HPDE6-E6E7 (cell line): ENCODE measurements around the gene BTRC.
A peak's percentile ranks its signal among the peaks of the same experiment; 100 is the strongest.

Experiments
- DNase-seq: peaks from one replicate; pipeline ENCODE4 v3.0.0; 2011; ENCODE audit warnings: missing footprints; ENCODE audit errors: extremely low spot score

BTRC gene

GRCh38 chr10:101444058-101444898, 90.3 kb downstream of the BTRC start:
- DNase-seq: no peak

DNA sequence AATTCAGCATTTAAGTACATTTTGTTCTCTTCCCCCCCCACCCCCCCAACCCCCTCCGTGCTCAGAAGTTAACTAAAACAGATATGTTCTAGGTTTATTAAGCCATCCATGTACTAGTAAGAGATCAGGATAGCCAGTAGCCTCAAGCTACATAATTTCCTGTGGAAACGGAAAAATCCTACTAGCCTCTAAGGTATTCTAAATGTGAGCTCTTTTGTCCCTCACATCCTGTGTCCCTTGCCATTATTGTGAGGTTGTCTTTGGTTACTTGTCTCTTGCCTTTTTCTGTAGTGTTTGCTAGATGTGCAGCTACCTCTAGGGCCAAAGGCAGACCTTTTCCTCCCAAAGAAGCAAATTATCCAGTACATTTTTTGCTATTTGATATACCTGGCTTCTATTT, 92.1 kb downstream of the BTRC start:
- no peak for DNase-seq

DNA sequence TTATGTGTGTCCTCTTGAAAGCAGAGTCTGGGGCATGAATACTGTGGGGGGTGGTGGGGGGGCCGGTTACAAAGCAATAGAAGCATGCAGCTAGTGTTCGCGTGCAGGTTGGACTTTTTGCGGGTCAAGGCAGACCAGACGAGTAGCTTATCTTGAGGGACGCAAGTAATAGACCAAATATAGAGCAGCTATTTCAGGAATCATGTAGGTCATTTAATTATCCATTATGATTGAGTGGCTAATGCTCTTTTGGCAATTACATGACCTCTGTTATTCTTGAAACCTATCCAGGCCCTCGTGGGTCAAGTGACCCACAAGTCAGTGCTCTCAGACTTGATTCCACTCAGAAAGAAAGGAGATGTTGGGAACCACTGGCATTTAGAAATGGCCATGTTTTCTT, 93.0 kb downstream of the BTRC start:
- no peak for DNase-seq

DNA sequence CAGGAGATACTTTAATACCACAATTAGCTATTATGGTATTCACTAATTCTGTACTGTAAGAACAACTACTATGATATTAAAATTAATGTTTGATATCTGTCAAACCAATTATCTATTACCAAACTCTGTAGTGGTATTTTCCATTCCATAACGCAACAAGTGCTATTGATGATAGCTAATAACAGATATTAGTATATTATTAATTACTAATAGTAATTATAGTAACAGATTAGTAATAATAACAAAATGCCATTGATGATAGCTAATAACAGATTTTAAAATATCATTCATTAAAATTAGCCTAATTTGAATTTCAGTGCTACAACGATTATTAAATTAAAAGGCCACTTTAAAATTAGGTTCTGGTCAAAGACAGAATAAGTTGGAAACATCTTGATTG, 93.5 kb downstream of the BTRC start:
- no peak for DNase-seq

- DNase-seq: no peak
Measured at GRCh38 chr10:101450277-101451080, 96.5 kb downstream of the BTRC start.

GRCh38 chr10:101451261-101451660, 97.3 kb downstream of the BTRC start:
- DNase-seq: no peak

- DNase-seq: no peak
Measured at GRCh38 chr10:101451667-101452069, 97.7 kb downstream of the BTRC start.

DNA sequence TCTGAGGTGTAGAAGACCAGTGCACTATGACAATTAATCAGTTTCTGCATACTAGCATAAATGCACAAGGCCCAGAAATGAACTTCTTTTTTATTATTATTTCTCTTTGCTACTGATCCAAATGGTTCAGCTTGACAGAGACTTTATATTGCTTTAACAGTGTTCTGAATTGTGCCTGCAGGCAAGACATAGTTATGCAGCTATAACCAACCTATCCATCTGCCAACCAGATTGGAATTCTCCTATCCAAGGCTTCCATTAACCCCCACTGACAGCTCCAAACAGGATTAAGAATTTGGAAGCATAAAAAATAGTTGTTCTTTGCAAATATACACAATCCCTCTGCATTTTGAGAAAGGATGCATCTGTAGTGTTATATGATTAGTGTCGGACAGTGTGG, 98.2 kb downstream of the BTRC start:
- no peak for DNase-seq

- DNase-seq: no peak
Measured at GRCh38 chr10:101452593-101452992, 98.6 kb downstream of the BTRC start.

DNA sequence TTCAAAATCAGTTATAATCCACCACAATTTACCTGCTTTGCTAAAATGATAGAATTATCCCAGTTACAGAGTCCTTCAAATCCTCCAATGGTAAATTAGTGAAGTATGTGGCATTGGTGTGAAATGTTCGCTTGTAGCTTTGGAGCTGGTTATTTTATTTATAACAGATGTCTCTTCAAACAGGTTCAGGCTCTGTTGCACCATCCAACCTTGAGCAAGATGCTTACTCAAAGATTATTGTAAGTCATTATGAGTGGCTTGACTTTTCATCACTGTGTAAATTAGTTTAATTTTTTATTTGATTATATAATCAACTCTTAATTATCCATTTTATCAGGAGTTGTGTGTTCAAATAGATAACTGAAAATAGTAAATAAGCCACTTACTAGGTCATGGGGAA, 99.4 kb downstream of the BTRC start:
- no peak for DNase-seq

- no peak for DNase-seq
Measured at GRCh38 chr10:101453791-101454718, 100.1 kb downstream of the BTRC start.

GRCh38 chr10:101458869-101459268, 104.9 kb downstream of the BTRC start:
- no peak for DNase-seq

DNA sequence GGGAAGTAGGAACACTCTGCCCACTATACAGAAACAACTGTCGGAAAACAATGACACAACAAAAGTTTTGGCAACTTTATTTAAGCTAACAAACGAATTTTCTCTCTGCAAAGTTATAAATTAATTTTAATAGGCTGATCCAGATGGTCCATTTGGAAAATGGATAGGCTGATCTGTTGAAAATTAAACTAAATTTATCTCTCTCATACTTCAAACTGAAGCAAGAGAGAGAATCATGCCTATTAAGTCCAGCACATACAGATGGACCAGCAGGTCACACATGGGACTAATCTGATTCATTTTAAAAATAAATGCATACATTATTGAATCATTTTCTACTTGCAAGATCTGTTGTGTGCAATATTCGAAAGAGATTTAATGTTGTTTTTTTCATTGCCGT, 110.1 kb downstream of the BTRC start:
- DNase-seq: no peak

DNA sequence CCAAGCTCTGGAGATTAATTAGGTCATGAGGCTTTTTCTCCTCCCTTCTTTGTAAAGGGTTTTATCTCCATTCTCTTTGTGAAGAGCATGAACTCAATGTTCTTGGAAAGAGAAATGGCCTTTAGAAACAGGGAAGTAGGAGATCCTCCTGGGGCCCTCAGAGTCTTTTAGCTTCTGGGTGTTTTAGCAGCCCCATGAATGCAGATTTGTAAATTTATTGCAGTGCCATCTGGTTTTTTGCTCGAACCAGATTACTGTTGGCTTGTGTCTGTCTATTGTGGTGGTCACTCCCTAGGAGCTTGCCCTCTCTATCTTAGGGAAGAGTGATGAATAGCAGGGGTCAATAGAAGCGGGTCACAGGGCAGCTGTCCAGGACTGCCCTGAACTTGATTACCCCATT, 110.6 kb downstream of the BTRC start:
- DNase-seq: no peak

DNA sequence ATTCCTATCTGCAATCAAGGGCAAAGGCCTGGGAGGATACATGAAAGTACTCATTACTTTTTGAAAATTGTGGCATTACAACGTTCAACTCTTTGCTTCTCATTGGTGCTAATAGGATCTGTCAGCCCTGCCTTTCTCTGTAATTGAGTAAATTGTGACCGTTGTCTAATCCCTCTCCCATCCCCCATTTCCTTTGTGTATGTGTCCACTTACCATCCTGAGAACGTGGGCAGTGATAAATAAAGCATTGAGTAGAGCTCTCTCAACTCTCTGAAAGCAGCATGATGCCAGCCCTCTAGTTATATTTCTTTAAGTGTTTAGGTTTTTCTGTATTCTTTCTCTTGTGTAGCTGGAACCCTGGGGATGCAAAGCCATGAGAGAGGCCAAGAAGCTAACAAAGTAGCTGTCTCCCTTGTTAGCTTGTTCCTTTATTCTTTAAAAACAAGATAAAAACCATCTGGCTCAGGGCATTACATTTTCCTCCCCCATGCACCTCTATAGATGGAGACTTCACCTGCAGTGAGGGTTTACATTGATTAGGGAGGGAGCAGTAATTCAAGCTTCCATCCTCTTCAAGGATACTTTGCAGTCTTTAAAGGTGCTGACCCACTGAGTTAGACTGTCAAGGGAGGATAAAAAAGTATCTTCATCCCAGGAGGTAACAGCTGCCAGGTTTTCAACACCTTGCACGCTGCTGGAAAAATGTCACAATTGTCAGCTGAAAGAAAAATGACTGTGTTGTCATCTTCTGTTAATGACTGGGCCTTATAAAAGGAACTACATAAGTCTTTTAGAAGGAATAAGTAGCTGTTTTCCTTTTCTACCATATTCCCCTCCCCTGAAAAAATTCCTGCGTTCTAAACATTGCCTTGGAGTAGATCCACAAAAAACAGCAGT, 112.3 kb downstream of the BTRC start:
- DNase-seq: no peak

DNA sequence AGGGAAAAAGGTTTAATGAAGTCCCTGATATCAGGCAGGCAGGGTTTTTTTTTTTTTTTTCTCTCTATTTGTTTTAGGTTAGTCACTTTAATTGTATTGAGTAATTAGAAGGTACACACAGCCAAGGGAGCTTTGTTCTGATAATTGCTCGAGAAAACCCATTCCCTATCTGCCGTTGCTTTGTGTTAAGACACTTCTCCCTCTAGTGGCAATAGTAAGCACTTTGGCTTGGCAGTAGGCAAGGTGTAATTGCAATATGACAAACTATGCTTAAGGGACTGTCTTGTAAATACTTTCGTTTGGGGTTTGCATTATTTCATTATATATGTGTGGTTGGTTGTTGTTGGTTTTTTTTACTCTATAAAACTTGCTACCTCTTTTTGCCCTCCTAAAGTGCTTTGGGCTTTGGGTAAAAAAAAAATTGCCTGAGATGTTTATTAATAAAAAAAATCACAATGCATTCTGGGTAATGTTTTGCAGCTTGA, 113.4 kb downstream of the BTRC start:
- peak; percentile 39 for DNase-seq

DNA sequence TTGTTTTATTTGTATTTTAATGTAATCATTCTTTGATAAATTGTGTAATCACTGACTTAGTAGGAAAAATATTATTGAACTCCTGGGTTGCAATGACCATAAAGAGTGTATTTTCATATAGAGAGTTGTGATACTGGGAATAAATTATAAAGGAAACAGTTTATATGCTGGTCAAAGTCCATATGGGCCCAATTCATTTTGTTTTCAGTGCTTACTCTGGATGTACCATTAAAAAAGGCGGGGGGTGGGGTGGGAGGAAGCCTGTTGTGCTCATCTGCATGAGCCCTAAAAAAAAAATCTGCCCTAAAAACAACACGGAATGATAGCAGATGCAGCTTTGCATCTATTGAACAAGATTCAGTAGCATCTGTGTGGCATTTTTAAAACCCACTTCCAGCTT, 114.2 kb downstream of the BTRC start:
- DNase-seq: no peak

DNA sequence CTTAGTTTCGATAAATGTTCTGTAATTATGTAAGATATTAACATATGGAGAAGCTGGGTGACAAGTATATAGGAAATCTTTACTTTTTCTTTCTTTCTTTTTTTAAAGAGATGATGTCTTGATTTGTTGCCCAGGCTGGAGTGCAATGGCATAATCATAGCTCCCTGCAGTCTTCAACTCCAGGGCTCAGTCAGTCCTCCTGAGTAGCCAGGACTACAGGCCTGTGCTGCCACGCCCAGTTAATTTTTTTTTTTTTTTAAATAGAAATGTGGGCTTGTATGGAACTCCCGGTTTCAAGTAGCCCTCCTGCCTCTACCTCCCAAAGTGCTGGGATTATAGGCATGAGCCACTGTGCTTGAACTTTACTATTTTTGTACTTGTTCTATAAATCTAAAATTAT, 122.4 kb downstream of the BTRC start:
- DNase-seq: no peak

GRCh38 chr10:101478956-101479355, 125.0 kb downstream of the BTRC start:
- no peak for DNase-seq

GRCh38 chr10:101481256-101481655, 127.3 kb downstream of the BTRC start:
- no peak for DNase-seq

GRCh38 chr10:101482568-101482967, 128.6 kb downstream of the BTRC start:
- DNase-seq: no peak
